HepG2 (cell line): ENCODE measurements around the gene ACER3. TPM values are rescaled to one million over a fixed set of nuclear protein-coding genes. Genes with fewer than 3 reads are reported as not detected.
A peak's percentile ranks its signal among the peaks of the same experiment; 100 is the strongest.

ENCODE experiments used
- ATRX ChIP-seq: sonication (generic); formaldehyde crosslinking; IDR thresholded peaks from 2 replicates; pipeline ENCODE4 v1.4.0; 2020; ENCODE audit warnings: missing genetic modification reagents, borderline replicate concordance
- CSRNP1 ChIP-seq: sonication (generic); formaldehyde crosslinking; IDR thresholded peaks from 2 replicates; pipeline ENCODE4 v1.8.1; 2023; ENCODE audit warnings: mild to moderate bottlenecking, missing genetic modification reagents
- HDAC1 ChIP-seq: sonication (generic); formaldehyde crosslinking; IDR thresholded peaks from 2 replicates; pipeline ENCODE4 v1.5.1; 2020; ENCODE audit warnings: mild to moderate bottlenecking, missing genetic modification reagents
- JUN ChIP-seq: sonication (generic); formaldehyde crosslinking; IDR thresholded peaks from 2 replicates; pipeline ENCODE4 v1.4.0; 2020; ENCODE audit warnings: mild to moderate bottlenecking, missing genetic modification reagents
- KAT7 ChIP-seq: IDR thresholded peaks from 2 replicates; pipeline ENCODE4 v1.6.1; 2018; ENCODE audit warnings: borderline replicate concordance, missing compliant biosample characterization
- MLLT10 ChIP-seq: sonication (generic); formaldehyde crosslinking; IDR thresholded peaks from 2 replicates; pipeline ENCODE4 v1.4.0; 2020; ENCODE audit warnings: missing genetic modification reagents
- NR3C1 ChIP-seq: sonication (generic); formaldehyde crosslinking; IDR thresholded peaks from 2 replicates; pipeline ENCODE4 v1.4.0; 2020; ENCODE audit warnings: missing genetic modification reagents
- PHF20 ChIP-seq: sonication (generic); formaldehyde crosslinking; IDR thresholded peaks from 2 replicates; pipeline ENCODE4 v1.5.0; 2020; ENCODE audit warnings: mild to moderate bottlenecking, missing genetic modification reagents
- SIX1 ChIP-seq: sonication (generic); formaldehyde crosslinking; IDR thresholded peaks from 2 replicates; pipeline ENCODE4 v1.4.0; 2020; ENCODE audit warnings: missing genetic modification reagents, borderline replicate concordance
- SMAD1 ChIP-seq: sonication (generic); formaldehyde crosslinking; IDR thresholded peaks from 2 replicates; pipeline ENCODE4 v1.4.0; 2020; ENCODE audit warnings: missing genetic modification reagents, low read depth, mild to moderate bottlenecking, borderline replicate concordance
- UBTF ChIP-seq: sonication (generic); formaldehyde crosslinking; IDR thresholded peaks from 2 replicates; pipeline ENCODE4 v1.4.0; 2020; ENCODE audit warnings: mild to moderate bottlenecking, missing genetic modification reagents
- ZNF605 ChIP-seq: sonication (generic); formaldehyde crosslinking; IDR thresholded peaks from 2 replicates; pipeline ENCODE4 v1.8.0; 2022; ENCODE audit warnings: mild to moderate bottlenecking, missing genetic modification reagents
- ZNF83 ChIP-seq: sonication (generic); formaldehyde crosslinking; IDR thresholded peaks from 2 replicates; pipeline ENCODE4 v1.4.0; 2020; ENCODE audit warnings: missing genetic modification reagents, mild to moderate bottlenecking, borderline replicate concordance
- polyA plus RNA-seq, 8 experiments: library from polyadenylated mRNA; depleted of rRNA in 3 of 8; stranded (reverse) in 7 of 8; unstranded in 1 of 8; fragments of >200 nt; fragmentation: Illumina TruSeq in 4 of 8; extraction: Trizol in 4 of 8; gene quantifications; 2 replicates each; pipeline versions ENCODE4 v1.2.1 to v1.2.3, GENCODE V29; 2011 to 2016; ENCODE audit warnings: low read depth in 4 of 8, missing spikeins in 1 of 8, mixed read lengths in 1 of 8; ENCODE audit not compliant: insufficient read depth in 1 of 8
- total RNA-seq, 5 experiments: library from RNA; depleted of rRNA; stranded (reverse); fragments of >200 nt; fragmentation: Illumina TruSeq; extraction: Trizol; gene quantifications; 2 replicates each; pipeline ENCODE4 v1.2.3, GENCODE V29; 2016; ENCODE audit warnings: low read depth in 1 of 5
- TF ChIP-seq, protein P1 (sequence below), 2 experiments: sonication (generic) in 1 of 2; formaldehyde crosslinking in 1 of 2; IDR thresholded peaks; 2 replicates each; pipeline versions ENCODE4 v1.4.0 to v1.6.1; 2016 to 2020; ENCODE audit warnings: borderline replicate concordance in 1 of 2, low read depth in 1 of 2, mild to moderate bottlenecking in 1 of 2, missing genetic modification reagents in 1 of 2
- TF ChIP-seq, protein P2 (sequence below): sonication (generic); formaldehyde crosslinking; IDR thresholded peaks from 2 replicates; pipeline ENCODE4 v1.8.0; 2022; ENCODE audit warnings: missing genetic modification reagents, low read depth, mild to moderate bottlenecking, borderline replicate concordance
- TF ChIP-seq, protein P3 (sequence below): IDR thresholded peaks from 2 replicates; pipeline ENCODE4 v1.6.1; 2016; ENCODE audit warnings: low read depth, control low read depth
- TF ChIP-seq, protein P4 (sequence below): sonication (generic); formaldehyde crosslinking; IDR thresholded peaks from 2 replicates; pipeline ENCODE4 v1.5.0; 2020; ENCODE audit warnings: mild to moderate bottlenecking, missing genetic modification reagents

Gene ACER3
- total and polyA plus RNA-seq, 2 of the 13 experiments (the other 11 are each of a cell fraction or from before 2014, with no cell fraction given) = 6.0 to 9.8 TPM

DNA sequence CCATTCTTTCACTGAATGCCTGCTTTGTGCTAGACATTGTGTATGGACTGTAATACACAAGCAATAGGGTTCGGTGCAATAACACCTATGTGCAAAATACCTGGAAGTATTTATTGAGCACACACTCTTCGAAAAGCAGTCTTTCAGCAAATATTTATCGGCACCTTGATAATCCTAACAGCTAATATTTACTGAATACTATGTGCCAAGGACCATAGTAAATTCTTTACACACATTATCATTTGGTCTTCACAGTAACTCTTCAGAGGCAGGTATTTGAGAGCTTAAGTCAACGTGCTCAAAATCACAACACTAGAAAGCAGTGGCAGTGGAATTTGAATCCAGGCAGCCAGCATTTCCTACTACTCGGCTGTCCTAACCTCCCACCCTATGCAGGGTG, 175.7 kb downstream of the ACER3 start (continued):
- TF ChIP-seq, protein P1, sequence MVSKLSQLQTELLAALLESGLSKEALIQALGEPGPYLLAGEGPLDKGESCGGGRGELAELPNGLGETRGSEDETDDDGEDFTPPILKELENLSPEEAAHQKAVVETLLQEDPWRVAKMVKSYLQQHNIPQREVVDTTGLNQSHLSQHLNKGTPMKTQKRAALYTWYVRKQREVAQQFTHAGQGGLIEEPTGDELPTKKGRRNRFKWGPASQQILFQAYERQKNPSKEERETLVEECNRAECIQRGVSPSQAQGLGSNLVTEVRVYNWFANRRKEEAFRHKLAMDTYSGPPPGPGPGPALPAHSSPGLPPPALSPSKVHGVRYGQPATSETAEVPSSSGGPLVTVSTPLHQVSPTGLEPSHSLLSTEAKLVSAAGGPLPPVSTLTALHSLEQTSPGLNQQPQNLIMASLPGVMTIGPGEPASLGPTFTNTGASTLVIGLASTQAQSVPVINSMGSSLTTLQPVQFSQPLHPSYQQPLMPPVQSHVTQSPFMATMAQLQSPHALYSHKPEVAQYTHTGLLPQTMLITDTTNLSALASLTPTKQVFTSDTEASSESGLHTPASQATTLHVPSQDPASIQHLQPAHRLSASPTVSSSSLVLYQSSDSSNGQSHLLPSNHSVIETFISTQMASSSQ (IDR thresholded peaks at IDR 0.05; ENCODE audit: low read depth) = peak; percentile 55; the same call in 1 of the 2 replicates
- TF ChIP-seq, protein P1 (CRISPR knock-in tag; IDR thresholded peaks at IDR 0.05; ENCODE audit: borderline replicate concordance) = no peak; the same call in 1 of the 2 replicates
- TF ChIP-seq HDAC1 (CRISPR knock-in tag) (peak; percentile 72), SMAD1 (CRISPR knock-in tag) (no peak), KAT7 (CRISPR knock-in tag) (no peak), JUN (no peak), MLLT10 (no peak), PHF20 (CRISPR knock-in tag) (no peak), NR3C1 (CRISPR knock-in tag) (no peak), CSRNP1 (CRISPR knock-in tag) (no peak), ZNF83 (CRISPR knock-in tag) (no peak), ZNF605 (CRISPR knock-in tag) (no peak), ATRX (CRISPR knock-in tag) (no peak), SIX1 (CRISPR knock-in tag) (peak; percentile 48; the same call in 1 of the 2 replicates), UBTF (CRISPR knock-in tag) (no peak)
- TF ChIP-seq, protein P2, sequence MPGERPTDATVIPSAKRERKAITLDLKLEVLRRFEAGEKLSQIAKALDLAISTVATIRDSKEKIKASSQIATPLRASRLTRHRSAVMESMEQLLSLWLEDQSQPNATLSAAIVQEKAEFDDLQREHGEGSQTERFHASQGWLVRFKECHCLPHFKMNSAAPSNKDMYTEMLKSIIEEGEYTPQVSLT (CRISPR knock-in tag) = no peak
- TF ChIP-seq, protein P3, sequence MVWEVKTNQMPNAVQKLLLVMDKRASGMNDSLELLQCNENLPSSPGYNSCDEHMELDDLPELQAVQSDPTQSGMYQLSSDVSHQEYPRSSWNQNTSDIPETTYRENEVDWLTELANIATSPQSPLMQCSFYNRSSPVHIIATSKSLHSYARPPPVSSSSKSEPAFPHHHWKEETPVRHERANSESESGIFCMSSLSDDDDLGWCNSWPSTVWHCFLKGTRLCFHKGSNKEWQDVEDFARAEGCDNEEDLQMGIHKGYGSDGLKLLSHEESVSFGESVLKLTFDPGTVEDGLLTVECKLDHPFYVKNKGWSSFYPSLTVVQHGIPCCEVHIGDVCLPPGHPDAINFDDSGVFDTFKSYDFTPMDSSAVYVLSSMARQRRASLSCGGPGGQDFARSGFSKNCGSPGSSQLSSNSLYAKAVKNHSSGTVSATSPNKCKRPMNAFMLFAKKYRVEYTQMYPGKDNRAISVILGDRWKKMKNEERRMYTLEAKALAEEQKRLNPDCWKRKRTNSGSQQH (CRISPR knock-in tag) = no peak
- TF ChIP-seq, protein P4, sequence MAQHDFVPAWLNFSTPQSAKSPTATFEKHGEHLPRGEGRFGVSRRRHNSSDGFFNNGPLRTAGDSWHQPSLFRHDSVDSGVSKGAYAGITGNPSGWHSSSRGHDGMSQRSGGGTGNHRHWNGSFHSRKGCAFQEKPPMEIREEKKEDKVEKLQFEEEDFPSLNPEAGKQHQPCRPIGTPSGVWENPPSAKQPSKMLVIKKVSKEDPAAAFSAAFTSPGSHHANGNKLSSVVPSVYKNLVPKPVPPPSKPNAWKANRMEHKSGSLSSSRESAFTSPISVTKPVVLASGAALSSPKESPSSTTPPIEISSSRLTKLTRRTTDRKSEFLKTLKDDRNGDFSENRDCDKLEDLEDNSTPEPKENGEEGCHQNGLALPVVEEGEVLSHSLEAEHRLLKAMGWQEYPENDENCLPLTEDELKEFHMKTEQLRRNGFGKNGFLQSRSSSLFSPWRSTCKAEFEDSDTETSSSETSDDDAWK (CRISPR knock-in tag) = no peak
